B cell (primary cell): Measurements from ENCODE around the gene SRRM3. TPM values are rescaled to one million over a fixed set of nuclear protein-coding genes. Genes with fewer than 3 reads are reported as not detected.

Experiments used
- ATAC-seq: fragments of 200-7000 bp; cut with Tn5 transposase; one replicate; pipeline ENCODE4 v1.10.0; 2021; ENCODE audit warnings: low read depth, mild to moderate bottlenecking, moderate number of reproducible peaks, moderate library complexity
- CTCF ChIA-PET: fragments of 350-600 bp; sonication (Branson Sonifier 250); formaldehyde crosslinking; loops from one replicate; lab custom pipeline; 2021; ENCODE audit warnings: antibody characterized with exemption, inconsistent platforms; lab: Charles Lee
- POLR2A ChIA-PET: fragments of 350-600 bp; sonication (Branson Sonifier 250); formaldehyde crosslinking; loops from one replicate; lab custom pipeline; 2021; ENCODE audit warnings: antibody characterized with exemption; lab: Charles Lee
- DNase-seq: peaks from one replicate; pipeline ENCODE4 v3.0.0; 2013
- H2AFZ ChIP-seq: 2 replicates; pipeline ENCODE4 v1.6.1; 2012; ENCODE audit warnings: mild to moderate bottlenecking, low read depth, low read length; ENCODE audit not compliant: insufficient read depth, poor library complexity, severe bottlenecking
- H3K27ac ChIP-seq, 2 donors: 1 replicate in 1 of 2; 2 replicates in 1 of 2; pipeline ENCODE4 v1.5.1; 2012 to 2013; ENCODE audit warnings: low read length in 2 of 2, mild to moderate bottlenecking in 2 of 2, moderate library complexity in 1 of 2
- H3K27me3 ChIP-seq, 4 experiments: fragments of 200-600 bp in 1 of 4; sonication (generic) in 1 of 4; replicated peaks in 1 of 4; 1 replicate in 2 of 4; 2 replicates in 2 of 4; pipeline versions ENCODE4 v1.6.1 to v1.7.0; 2013 to 2016; ENCODE audit warnings: low read length in 3 of 4, mild to moderate bottlenecking in 2 of 4, mixed read lengths in 1 of 4, moderate library complexity in 1 of 4; ENCODE audit not compliant: insufficient read depth in 4 of 4, control insufficient read depth in 3 of 4; ENCODE audit errors: control extremely low read depth in 1 of 4
- H3K36me3 ChIP-seq, 2 experiments: replicated peaks in 1 of 2; 1 replicate in 1 of 2; 2 replicates in 1 of 2; pipeline versions ENCODE4 v1.6.1 to v1.7.1; 2013; ENCODE audit warnings: low read length in 1 of 2; ENCODE audit not compliant: insufficient read depth in 2 of 2, control insufficient read depth in 1 of 2; ENCODE audit errors: control extremely low read depth in 1 of 2, extremely low read depth in 1 of 2
- H3K4me1 ChIP-seq, 2 donors: fragments of 200-600 bp in 1 of 2; sonication (generic) in 1 of 2; 1 replicate in 1 of 2; 2 replicates in 1 of 2; pipeline versions ENCODE4 v1.5.1 to v1.6.1; 2013 to 2017; ENCODE audit warnings: low read length in 2 of 2; ENCODE audit not compliant: control insufficient read depth in 2 of 2, insufficient read depth in 2 of 2
- H3K4me2 ChIP-seq: replicated peaks from 2 replicates; pipeline ENCODE3; 2012; ENCODE audit warnings: mild to moderate bottlenecking, low read depth, low read length; ENCODE audit not compliant: poor library complexity, severe bottlenecking
- H3K4me3 ChIP-seq, 5 experiments: fragments of 200-600 bp in 1 of 5; sonication (generic) in 1 of 5; 1 replicate in 3 of 5; 2 replicates in 2 of 5; pipeline versions ENCODE4 v1.5.1 to v1.7.0; 2011 to 2016; ENCODE audit warnings: low read length in 4 of 5, mild to moderate bottlenecking in 4 of 5, low read depth in 2 of 5, control low read depth in 1 of 5, moderate library complexity in 1 of 5; ENCODE audit not compliant: insufficient read depth in 1 of 5; ENCODE audit errors: control extremely low read depth in 1 of 5, extremely low read depth in 1 of 5
- H3K79me2 ChIP-seq: fragments of 200-600 bp; sonication (generic); one replicate; pipeline ENCODE4 v1.6.0; 2016; ENCODE audit warnings: low read length; ENCODE audit not compliant: control insufficient read depth, insufficient read depth
- H3K9ac ChIP-seq: fragments of 200-600 bp; sonication (generic); 2 replicates; pipeline ENCODE4 v1.6.1; 2017; ENCODE audit warnings: mild to moderate bottlenecking, low read length, moderate library complexity
- H3K9me3 ChIP-seq, 3 donors: one replicate each; pipeline versions ENCODE4 v1.6.1 to v1.7.1; 2013; ENCODE audit warnings: low read length in 2 of 3; ENCODE audit not compliant: control insufficient read depth in 2 of 3, insufficient read depth in 1 of 3; ENCODE audit errors: control extremely low read depth in 1 of 3
- H4K20me1 ChIP-seq: 2 replicates; pipeline ENCODE4 v1.6.0; 2012; ENCODE audit warnings: mild to moderate bottlenecking, low read length; ENCODE audit not compliant: insufficient read depth, control insufficient read depth, poor library complexity, severe bottlenecking
- H3K27ac Mint-ChIP-seq: one replicate; pipeline ENCODE4 v1.8.0; 2021; ENCODE audit warnings: mixed read lengths
- H3K27me3 Mint-ChIP-seq: one replicate; pipeline ENCODE4 v1.8.0; 2021; ENCODE audit warnings: mixed read lengths
- H3K4me1 Mint-ChIP-seq: one replicate; pipeline ENCODE4 v1.8.0; 2021; ENCODE audit warnings: mixed read lengths
- H3K4me3 Mint-ChIP-seq: one replicate; pipeline ENCODE4 v1.8.0; 2021; ENCODE audit warnings: mixed read lengths
- H3K9me3 Mint-ChIP-seq: one replicate; pipeline ENCODE4 v1.8.0; 2022; ENCODE audit warnings: mixed read lengths; ENCODE audit not compliant: insufficient read depth
- EZH2 ChIP-seq: IDR thresholded peaks from 2 replicates; pipeline ENCODE4 v1.6.1; 2012; ENCODE audit warnings: borderline replicate concordance, low read depth, mild to moderate bottlenecking, moderate library complexity, low read length; ENCODE audit not compliant: insufficient read depth, poor library complexity, severe bottlenecking
- WGBS: methylation state at CpG from one replicate; pipeline ENCODE4 v1.1.5; 2013; ENCODE audit warnings: missing lambda C conversion rate; ENCODE audit not compliant: insufficient coverage; 5-methylcytosine and 5-hydroxymethylcytosine counted together
- intact Hi-C: fragments of 100-400 bp; cut with micrococcal nuclease; formaldehyde crosslinking; loops from one replicate; pipeline ENCODE4 v1.10.0; 2022
- polyA plus RNA-seq: library from polyadenylated mRNA; depleted of rRNA; stranded (reverse); fragments of >200 nt; gene quantifications from 2 replicates; pipeline ENCODE4 v1.2.3, GENCODE V29; 2012
- total RNA-seq, 2 donors: library from RNA; stranded (reverse); fragments of 120-200 nt in 1 of 2; gene quantifications; 1 replicate in 1 of 2; 2 replicates in 1 of 2; pipeline versions ENCODE4 v1.2.3 to v1.2.4, GENCODE V29; 2013 to 2022
- TF ChIP-seq, protein P1 (sequence below): fragments of 200-600 bp; IDR thresholded peaks from one replicate; pipeline ENCODE4 v1.8.0; 2022; ENCODE audit warnings: antibody characterized with exemption, mild to moderate bottlenecking

Gene SRRM3
- total and polyA plus RNA-seq, 2 donors (not counting 1 experiment from before 2014, with no cell fraction given) = not detected

DNA sequence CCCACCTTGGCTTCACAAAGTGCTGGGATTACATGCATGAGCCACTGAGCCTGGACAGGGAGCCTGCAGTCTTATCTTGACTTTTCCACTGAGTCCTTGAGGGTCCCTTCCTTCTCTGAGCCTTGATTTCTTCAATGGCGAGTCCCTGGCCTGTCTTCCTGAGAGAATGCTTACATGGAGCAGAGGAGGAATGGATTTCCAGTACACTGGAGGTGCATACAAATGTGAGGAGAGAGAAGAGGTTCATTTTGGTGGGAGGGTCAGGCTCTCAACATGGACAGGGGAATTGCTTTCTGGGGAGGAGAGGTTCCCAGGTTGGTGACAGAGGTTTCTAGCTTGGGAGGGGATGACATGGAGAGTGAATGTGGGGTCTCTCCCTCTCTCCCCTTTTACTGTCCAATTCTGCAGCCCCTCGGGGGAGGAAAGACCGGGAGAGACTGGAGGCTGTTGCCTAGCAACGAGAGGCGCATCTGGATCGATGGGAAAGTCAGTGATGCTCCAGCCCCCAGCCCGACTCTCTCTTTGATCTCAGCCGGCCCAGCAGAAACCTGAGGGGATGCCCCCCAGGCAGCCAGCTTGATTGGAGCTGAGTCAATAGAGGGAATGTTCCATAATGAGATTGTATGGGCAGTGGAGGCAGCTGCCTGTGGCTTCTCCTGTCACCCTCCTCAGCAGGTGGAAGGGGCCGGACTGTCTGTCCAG, 14.8 kb downstream of the SRRM3 start:
- H4K20me1 ChIP-seq = no peaks in the 10 kb centered on the region
- no peaks in the 10 kb centered on the region for H3K9me3 ChIP-seq
- H3K4me1 ChIP-seq = no peaks in the 10 kb centered on the region
- WGBS = 52% methylated on average over 6 of the region's 9 CpGs
- H3K9ac ChIP-seq = no peak overlapping the region
- CTCF ChIA-PET = no interaction called here
- H3K4me3 ChIP-seq = no peak overlapping the region
- no peak overlapping the region for H3K27ac ChIP-seq
- no peak overlapping the region for H3K4me3 Mint-ChIP-seq
- intact Hi-C loops = no loop called here
- POLR2A ChIA-PET = no interaction called here
- H3K79me2 ChIP-seq = no peaks in the 10 kb centered on the region
- no peak for TF ChIP-seq EZH2
- TF ChIP-seq, protein P1, sequence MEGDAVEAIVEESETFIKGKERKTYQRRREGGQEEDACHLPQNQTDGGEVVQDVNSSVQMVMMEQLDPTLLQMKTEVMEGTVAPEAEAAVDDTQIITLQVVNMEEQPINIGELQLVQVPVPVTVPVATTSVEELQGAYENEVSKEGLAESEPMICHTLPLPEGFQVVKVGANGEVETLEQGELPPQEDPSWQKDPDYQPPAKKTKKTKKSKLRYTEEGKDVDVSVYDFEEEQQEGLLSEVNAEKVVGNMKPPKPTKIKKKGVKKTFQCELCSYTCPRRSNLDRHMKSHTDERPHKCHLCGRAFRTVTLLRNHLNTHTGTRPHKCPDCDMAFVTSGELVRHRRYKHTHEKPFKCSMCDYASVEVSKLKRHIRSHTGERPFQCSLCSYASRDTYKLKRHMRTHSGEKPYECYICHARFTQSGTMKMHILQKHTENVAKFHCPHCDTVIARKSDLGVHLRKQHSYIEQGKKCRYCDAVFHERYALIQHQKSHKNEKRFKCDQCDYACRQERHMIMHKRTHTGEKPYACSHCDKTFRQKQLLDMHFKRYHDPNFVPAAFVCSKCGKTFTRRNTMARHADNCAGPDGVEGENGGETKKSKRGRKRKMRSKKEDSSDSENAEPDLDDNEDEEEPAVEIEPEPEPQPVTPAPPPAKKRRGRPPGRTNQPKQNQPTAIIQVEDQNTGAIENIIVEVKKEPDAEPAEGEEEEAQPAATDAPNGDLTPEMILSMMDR = no peak
- H3K9me3 Mint-ChIP-seq = no peaks in the 10 kb centered on the region
- no peak overlapping the region for H2AFZ ChIP-seq
- DNase-seq = no peak
- H3K4me2 ChIP-seq = no peak overlapping the region
- peaks cover 39% of the 10 kb centered on the region for H3K27me3 Mint-ChIP-seq
- no peak for ATAC-seq
- peaks cover 0 to 25% (median 0%) of the 10 kb centered on the region in 4 experiments for H3K27me3 ChIP-seq
- no peak overlapping the region for H3K27ac Mint-ChIP-seq
- no peaks in the 10 kb centered on the region for H3K36me3 ChIP-seq
- H3K4me1 Mint-ChIP-seq = no peaks in the 10 kb centered on the region

DNA sequence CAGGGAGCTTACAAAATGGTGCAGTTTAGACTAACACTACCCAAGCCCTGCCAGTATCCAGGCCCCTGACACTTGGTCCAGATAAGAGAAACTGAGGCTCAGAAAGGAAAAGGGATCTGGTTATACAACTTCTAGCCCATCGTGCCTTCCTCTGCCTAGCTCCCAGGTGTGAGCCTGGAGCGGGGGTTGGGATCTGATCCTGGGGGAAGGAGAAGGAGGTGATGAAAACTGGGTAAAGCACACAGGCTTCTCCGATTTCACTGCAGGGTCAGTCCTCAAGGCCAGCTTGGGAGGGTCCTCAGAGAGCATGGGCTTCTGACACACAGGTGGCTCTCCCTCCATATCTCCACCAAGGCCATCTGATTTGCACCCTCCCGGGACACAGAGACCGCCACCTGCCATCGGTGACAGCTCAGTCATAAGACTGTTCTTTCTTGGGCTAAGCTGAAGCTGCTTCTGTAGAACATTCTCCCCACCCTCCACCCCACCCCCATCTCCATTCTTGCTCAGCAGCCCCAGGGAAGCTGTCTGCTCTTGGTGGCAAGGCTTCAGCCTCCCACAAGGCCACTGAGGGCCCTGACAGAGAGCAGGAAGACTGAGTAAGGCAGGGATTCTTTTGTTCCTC, 16.4 kb downstream of the SRRM3 start:
- H3K36me3 ChIP-seq = no peaks in the 10 kb centered on the region
- DNase-seq (no peak), ATAC-seq (no peak)
- no peaks in the 10 kb centered on the region for H3K9me3 Mint-ChIP-seq
- H3K27me3 ChIP-seq = peaks cover 0 to 29% (median 0%) of the 10 kb centered on the region in 4 experiments
- no peak overlapping the region for H3K9ac ChIP-seq
- H3K4me2 ChIP-seq = no peak overlapping the region
- H3K27me3 Mint-ChIP-seq = peaks cover 47% of the 10 kb centered on the region
- no peak overlapping the region for H3K4me3 Mint-ChIP-seq
- ChIA-PET CTCF (no interaction called here), POLR2A (no interaction called here)
- TF ChIP-seq, protein P1 = no peak
- TF ChIP-seq EZH2 = no peak
- intact Hi-C loops = no loop called here
- WGBS = 61% methylated on average over 4 of the region's 6 CpGs
- no peaks in the 10 kb centered on the region for H3K4me1 Mint-ChIP-seq
- H3K4me3 ChIP-seq = no peak overlapping the region
- H3K27ac ChIP-seq = no peak overlapping the region
- H4K20me1 ChIP-seq = no peaks in the 10 kb centered on the region
- H3K27ac Mint-ChIP-seq = no peak overlapping the region
- H3K4me1 ChIP-seq = no peaks in the 10 kb centered on the region
- no peak overlapping the region for H2AFZ ChIP-seq
- peaks cover 0 to 3% (median 0%) of the 10 kb centered on the region in 3 donors for H3K9me3 ChIP-seq
- no peaks in the 10 kb centered on the region for H3K79me2 ChIP-seq
